DOHH2 (cell line): Measurements from ENCODE around the gene ASTN1.

ENCODE experiments used
- CTCF ChIP-seq: fragments of 200-600 bp; sonication (generic); IDR thresholded peaks from one replicate; pipeline ENCODE4 v1.5.1; 2014; ENCODE audit warnings: antibody characterized with exemption, mild to moderate bottlenecking, low read depth, low read length; ENCODE audit not compliant: poor library complexity, severe bottlenecking
- EZH2phosphoT487 ChIP-seq: fragments of 200-600 bp; sonication (generic); IDR thresholded peaks from 2 replicates; pipeline ENCODE4 v1.6.1; 2017; ENCODE audit warnings: borderline replicate concordance, mild to moderate bottlenecking, antibody characterized with exemption, low read length, moderate library complexity, mixed read lengths

- no peak for TF ChIP-seq CTCF
- TF ChIP-seq EZH2phosphoT487: no peak
Observed at GRCh38 chr1:177137814-177138213, 26.7 kb downstream of the ASTN1 start.
